Ovary (tissue), 9 donors: ENCODE data around the gene MPPED1. TPM values are rescaled to one million over a fixed set of nuclear protein-coding genes. Genes with fewer than 3 reads are reported as not detected.

ENCODE experiments used
- DNase-seq, 5 donors: peaks; one replicate each; pipeline ENCODE4 v3.0.0-alpha.2; 2019 to 2020
- H3K27ac ChIP-seq, 2 donors: fragments of 200-600 bp; one replicate each; pipeline versions ENCODE4 v1.5.1 to v1.8.0; 2019 to 2022
- H3K27me3 ChIP-seq: fragments of 200-600 bp; one replicate; pipeline ENCODE4 v1.8.0; 2022
- H3K36me3 ChIP-seq: fragments of 200-600 bp; sonication (generic); one replicate; pipeline ENCODE4 v1.5.1; 2019
- H3K4me1 ChIP-seq: one replicate; pipeline ENCODE4 v1.8.1; 2013; ENCODE audit warnings: mild to moderate bottlenecking, moderate library complexity; ENCODE audit not compliant: insufficient read depth
- H3K4me3 ChIP-seq: fragments of 200-600 bp; sonication (generic); one replicate; pipeline ENCODE4 v1.5.1; 2017
- H3K9me3 ChIP-seq, 2 donors: fragments of 200-600 bp in 1 of 2; sonication (generic) in 1 of 2; one replicate each; pipeline versions ENCODE4 v1.5.1 to v1.8.1; 2013 to 2019; ENCODE audit warnings: mild to moderate bottlenecking in 1 of 2, moderate library complexity in 1 of 2
- EP300 ChIP-seq: sonication (generic); formaldehyde crosslinking; IDR thresholded peaks from one replicate; pipeline ENCODE4 v1.6.1; 2017; ENCODE audit warnings: antibody characterized with exemption
- POLR2A ChIP-seq: fragments of 450-650 bp; IDR thresholded peaks from one replicate; pipeline ENCODE4 v1.6.1; 2017; ENCODE audit warnings: antibody characterized with exemption, mild to moderate bottlenecking, moderate library complexity
- WGBS, 3 donors: extraction: QIAGEN DNeasy Blood & Tissue Kit in 1 of 3; methylation state at CpG; one replicate each; pipeline versions ENCODE4 v1.1.5 to v1.1.7; 2013 to 2017; 5-methylcytosine and 5-hydroxymethylcytosine counted together
- intact Hi-C, 4 donors: fragments of 100-400 bp; cut with DNase I; formaldehyde crosslinking; loops; one replicate each; pipeline versions ENCODE4 v1.11.0 to v1.15.1; 2022 to 2023
- polyA plus RNA-seq, 2 donors: library from polyadenylated mRNA; stranded (reverse); fragments of 200-250 nt in 1 of 2; fragments of 350-450 nt in 1 of 2; fragmentation: Illumina TruSeq in 1 of 2; extraction: RNeasy Lipid Tissue Mini Kit (QIAGEN cat#74804) in 1 of 2; gene quantifications; one replicate each; pipeline ENCODE4 v1.2.3, GENCODE V29; 2013 to 2014
- total RNA-seq, 7 donors: library from RNA; depleted of rRNA in 2 of 7; stranded (reverse); fragments of >200 nt in 2 of 7; fragmentation: NEBNext Ultra II Directional in 3 of 7; extraction: Animal tissue kit (Norgen Biotek cat#: 25700) in 3 of 7; gene quantifications; one replicate each; pipeline versions ENCODE4 v1.1.0 to v1.2.4, GENCODE V29; 2016 to 2023
- TF ChIP-seq, protein P1 (sequence below), 3 donors: fragments of 450-650 bp in 2 of 3; fragments of 200-600 bp in 1 of 3; IDR thresholded peaks; one replicate each; pipeline versions ENCODE4 v1.5.1 to v1.8.0; 2016 to 2022; ENCODE audit warnings: antibody characterized with exemption in 3 of 3, mild to moderate bottlenecking in 1 of 3
- donor health status: DM: no; HTN: no; CAD: no; lungs with moderate emphysema.
- donor health status: DM: no; HTN: no; CAD: no.
- donor health status: Bipolar disorder and iron deficiency.
- donor health status: DM: yes; HTN: yes; CAD: no.
- donor health status: DM: no; HTN: no; CAD: no.
- donor health status: DM: yes; HTN: yes; CAD: no.

MPPED1 gene
- total and polyA plus RNA-seq, 9 donors, result 0.45 to 4.1 (median 2.1) TPM

DNA sequence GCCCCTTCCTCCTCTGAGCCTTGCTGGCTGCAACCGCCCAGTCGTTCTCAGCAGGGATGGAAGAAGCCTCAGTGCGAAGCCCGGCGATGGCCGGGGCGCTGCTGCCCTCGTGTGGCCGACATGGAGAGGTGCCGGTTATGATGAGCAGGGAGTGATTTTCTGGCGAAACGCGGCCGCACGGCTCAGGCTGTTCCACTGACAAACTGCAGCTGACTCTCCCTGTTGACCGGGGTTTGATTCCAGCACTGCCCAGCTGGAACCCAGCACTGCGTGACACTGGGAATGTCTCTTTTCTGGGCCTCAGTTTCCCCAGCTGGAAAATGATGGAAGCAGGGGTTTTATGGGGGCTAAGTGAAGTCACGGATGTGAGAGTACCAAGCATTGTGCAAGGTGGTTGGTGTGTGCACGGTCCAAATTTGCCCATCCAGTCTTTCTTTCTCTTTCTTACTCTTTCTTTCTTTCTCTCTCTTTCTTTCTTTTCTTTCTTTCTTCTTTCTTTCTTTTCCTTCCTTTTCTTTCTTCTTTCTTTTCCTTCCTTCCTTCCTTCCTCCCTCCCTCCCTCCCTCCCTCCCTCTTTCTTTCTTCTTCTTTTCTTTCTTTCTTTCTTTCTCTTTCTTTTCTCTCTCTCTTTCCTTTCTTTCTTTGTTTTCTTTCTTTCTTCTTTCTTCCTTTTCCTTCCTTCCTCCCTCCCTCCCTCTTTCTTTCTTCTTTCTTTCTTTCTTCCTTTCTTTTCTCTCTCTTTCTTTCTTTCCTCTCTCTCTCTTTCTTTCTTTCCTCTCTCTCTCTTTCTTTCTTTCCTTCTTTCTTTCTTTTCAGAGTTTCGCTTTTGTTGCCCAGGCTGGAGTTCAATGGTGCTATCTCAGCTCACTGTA lies 25.8 kb upstream of the MPPED1 start:
- no peak overlapping the region for H3K27ac ChIP-seq
- TF ChIP-seq POLR2A, result no peak
- TF ChIP-seq, protein P1, sequence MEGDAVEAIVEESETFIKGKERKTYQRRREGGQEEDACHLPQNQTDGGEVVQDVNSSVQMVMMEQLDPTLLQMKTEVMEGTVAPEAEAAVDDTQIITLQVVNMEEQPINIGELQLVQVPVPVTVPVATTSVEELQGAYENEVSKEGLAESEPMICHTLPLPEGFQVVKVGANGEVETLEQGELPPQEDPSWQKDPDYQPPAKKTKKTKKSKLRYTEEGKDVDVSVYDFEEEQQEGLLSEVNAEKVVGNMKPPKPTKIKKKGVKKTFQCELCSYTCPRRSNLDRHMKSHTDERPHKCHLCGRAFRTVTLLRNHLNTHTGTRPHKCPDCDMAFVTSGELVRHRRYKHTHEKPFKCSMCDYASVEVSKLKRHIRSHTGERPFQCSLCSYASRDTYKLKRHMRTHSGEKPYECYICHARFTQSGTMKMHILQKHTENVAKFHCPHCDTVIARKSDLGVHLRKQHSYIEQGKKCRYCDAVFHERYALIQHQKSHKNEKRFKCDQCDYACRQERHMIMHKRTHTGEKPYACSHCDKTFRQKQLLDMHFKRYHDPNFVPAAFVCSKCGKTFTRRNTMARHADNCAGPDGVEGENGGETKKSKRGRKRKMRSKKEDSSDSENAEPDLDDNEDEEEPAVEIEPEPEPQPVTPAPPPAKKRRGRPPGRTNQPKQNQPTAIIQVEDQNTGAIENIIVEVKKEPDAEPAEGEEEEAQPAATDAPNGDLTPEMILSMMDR (IDR thresholded peaks at IDR 0.05), result peak; percentile 92 to 96 (median 93)
- no peaks in the 10 kb centered on the region for H3K27me3 ChIP-seq
- intact Hi-C loops, result loop anchor here (2.0 to 10.0 kb wide), 6 partner anchors 109 to 501 kb away; no protein-coding TSS in a partner anchor
- no peak overlapping the region for H3K4me3 ChIP-seq
- no peaks in the 10 kb centered on the region for H3K36me3 ChIP-seq
- 6 to 7% (median 7%) methylated on average over 20 of the region's 20 CpGs for WGBS, 3 donors
- DNase-seq, result peak; percentile 80 to 93 (median 84)
- no peaks in the 10 kb centered on the region for H3K9me3 ChIP-seq
- H3K4me1 ChIP-seq, result peaks cover 5% of the 10 kb centered on the region

DNA sequence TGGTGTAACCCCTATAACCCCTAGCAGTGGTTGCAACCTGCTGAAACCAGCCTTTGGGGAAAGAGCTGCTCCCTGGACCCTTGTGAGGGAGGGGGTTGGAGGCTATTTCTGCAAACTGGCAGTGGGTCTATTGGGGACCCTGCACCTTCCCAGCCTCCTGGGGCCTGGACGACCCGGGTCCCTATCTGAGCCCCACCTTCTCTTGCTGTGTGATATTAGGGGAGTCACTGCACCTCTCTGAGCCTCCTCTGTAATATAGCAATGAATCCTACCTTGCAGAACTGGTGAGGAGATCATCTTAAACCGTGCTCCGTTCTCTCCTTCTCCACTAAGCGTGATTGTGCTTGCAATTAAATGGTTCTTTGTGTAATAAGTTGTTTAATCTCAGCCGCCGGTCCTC lies 24.0 kb upstream of the MPPED1 start:
- intact Hi-C loops, result loop anchor here (2.0 to 10.0 kb wide), 5 partner anchors 111 to 499 kb away; no protein-coding TSS in a partner anchor
- 46 to 51% (median 48%) methylated on average over 7 of the region's 7 CpGs for WGBS, 3 donors
- no peak overlapping the region for H3K27ac ChIP-seq
- no peaks in the 10 kb centered on the region for H3K36me3 ChIP-seq
- no peaks in the 10 kb centered on the region for H3K27me3 ChIP-seq
- H3K4me1 ChIP-seq, result peaks cover 4% of the 10 kb centered on the region
- no peak for DNase-seq
- TF ChIP-seq, protein P1 (IDR thresholded peaks at IDR 0.05), result no peak
- no peak for TF ChIP-seq EP300
- TF ChIP-seq POLR2A, result no peak
- H3K4me3 ChIP-seq, result no peak overlapping the region
- H3K9me3 ChIP-seq, result no peaks in the 10 kb centered on the region

- peaks cover 4% of the 10 kb centered on the region for H3K4me1 ChIP-seq
- peak; percentile 85 to 93 (median 91) for DNase-seq
- intact Hi-C loops, result loop anchor here (5.0 to 10.0 kb wide), 4 partner anchors 111 to 499 kb away; no protein-coding TSS in a partner anchor
- TF ChIP-seq, protein P1 (IDR thresholded peaks at IDR 0.05), result peak; percentile 90 to 97 (median 97)
- TF ChIP-seq EP300, result no peak
- WGBS, 3 donors, result 2 to 3% (median 3%) methylated on average over 17 of the region's 17 CpGs
- H3K36me3 ChIP-seq, result no peaks in the 10 kb centered on the region
- no peak overlapping the region for H3K27ac ChIP-seq
- H3K27me3 ChIP-seq, result no peaks in the 10 kb centered on the region
- no peaks in the 10 kb centered on the region for H3K9me3 ChIP-seq
- no peak overlapping the region for H3K4me3 ChIP-seq
Observed at GRCh38 chr22:43388420-43388851, 23.4 kb upstream of the MPPED1 start.

DNA sequence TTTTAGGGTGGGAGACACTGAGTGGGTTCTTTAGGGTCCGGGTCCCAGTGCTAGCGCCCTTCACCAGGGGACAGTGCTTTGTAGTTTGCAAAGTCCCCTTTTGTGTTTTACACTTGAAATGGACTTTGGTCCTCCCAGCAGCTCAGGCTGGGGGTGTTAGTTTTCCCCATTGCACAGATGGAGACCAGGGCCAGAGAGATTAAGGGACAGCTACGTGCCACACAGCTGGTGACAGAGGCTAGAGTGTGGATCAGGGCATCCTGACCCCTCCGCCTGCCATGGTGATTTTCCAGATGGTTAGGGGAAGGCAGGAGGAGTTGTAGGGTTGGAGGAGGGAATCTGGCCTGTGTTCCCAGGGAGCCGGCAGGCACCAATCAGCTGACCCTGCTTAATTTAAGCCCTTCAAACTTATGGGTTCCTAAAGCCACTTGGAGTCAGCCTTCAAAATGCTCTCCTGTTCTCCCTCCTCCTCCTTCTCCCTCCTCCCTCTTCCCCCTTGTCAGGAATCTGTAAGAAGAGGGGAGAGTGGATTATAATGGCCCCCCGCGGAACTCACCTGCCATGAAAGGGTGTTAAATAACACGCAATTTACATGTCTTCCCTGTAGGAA lies 22.5 kb upstream of the MPPED1 start:
- H3K4me1 ChIP-seq, result peaks cover 4% of the 10 kb centered on the region
- H3K9me3 ChIP-seq, result no peaks in the 10 kb centered on the region
- no peaks in the 10 kb centered on the region for H3K36me3 ChIP-seq
- no peak overlapping the region for H3K27ac ChIP-seq
- DNase-seq, result no peak
- no peak for TF ChIP-seq POLR2A
- 77 to 81% (median 81%) methylated on average over 8 of the region's 8 CpGs for WGBS, 3 donors
- H3K27me3 ChIP-seq, result no peaks in the 10 kb centered on the region
- intact Hi-C loops, result loop anchor here (5.0 to 10.0 kb wide), 4 partner anchors 112 to 498 kb away; no protein-coding TSS in a partner anchor
- no peak overlapping the region for H3K4me3 ChIP-seq
